Measurements from ENCODE around the gene MICAL3. TPM values are rescaled to one million over a fixed set of nuclear protein-coding genes. Genes with fewer than 3 reads are reported as not detected.
A peak's percentile ranks its signal among the peaks of the same experiment; 100 is the strongest.

The MICAL3 gene
- total RNA-seq, 4 donors from 2014 or later, result 6.0 to 9.8 (median 8.1) TPM

GRCh38 chr22:17890892-17891291, 133.5 kb downstream of the MICAL3 start:
- peak; percentile 57 to 74 for ATAC-seq
- intact Hi-C loops (cut with DNase I; ENCODE audit: low total_unique reads), result loop anchor here (1.0 to 5.0 kb wide), 4 partner anchors 22 to 186 kb away; partner anchors contain the start of gene PEX26

GRCh38 chr22:17890245-17890671, 134.1 kb downstream of the MICAL3 start:
- Histone ChIP-seq H3K27me3 (no peaks in the 10 kb centered on the region), H3K4me3 (no peak overlapping the region), H3K9me3 (no peaks in the 10 kb centered on the region), H3K36me3 (peaks cover 0 to 21% of the 10 kb centered on the region in 2 donors), H3K27ac (peak overlapping the region; percentile 90 to 95 (median 94)), H3K4me1 (peaks cover 41 to 45% of the 10 kb centered on the region in 2 donors)
- DNase-seq (peak; percentile 81 to 89), ATAC-seq (peak; percentile 89 to 90)
- in situ Hi-C loops (cut with MboI; ENCODE audit: low sequenced_read_pairs in 4 of 4) (loop anchor here (5.0 kb wide), 1 partner anchor 58 kb away; no protein-coding TSS in a partner anchor), intact Hi-C loops (cut with DNase I; ENCODE audit: low total_unique reads) (loop anchor here (1.0 to 5.0 kb wide), 3 partner anchors 23 to 187 kb away; partner anchors contain the start of gene PEX26)
- no peak for TF ChIP-seq CTCF (IDR thresholded peaks at IDR 0.05 in 4 of 5, conservative IDR thresholded peaks at IDR 0.05 in 1 of 5)
- peak; percentile 70 to 84 for TF ChIP-seq POLR2A (IDR thresholded peaks at IDR 0.05)

More at GRCh38 chr22:17890892-17891291, 133.5 kb downstream of the MICAL3 start:
- no peak for TF ChIP-seq CTCF (IDR thresholded peaks at IDR 0.05 in 4 of 5, conservative IDR thresholded peaks at IDR 0.05 in 1 of 5)
- no peak for TF ChIP-seq POLR2A (IDR thresholded peaks at IDR 0.05)
- Histone ChIP-seq H3K27ac (peak overlapping the region; percentile 90 to 95 (median 94)), H3K9me3 (no peaks in the 10 kb centered on the region), H3K4me1 (peaks cover 41 to 45% of the 10 kb centered on the region in 2 donors), H3K27me3 (no peaks in the 10 kb centered on the region), H3K4me3 (no peak overlapping the region), H3K36me3 (peaks cover 0 to 27% of the 10 kb centered on the region in 2 donors)
- peak; percentile 61 to 65 for DNase-seq
- in situ Hi-C loops (cut with MboI; ENCODE audit: low sequenced_read_pairs in 4 of 4), result loop anchor here (5.0 kb wide), 1 partner anchor 59 kb away; no protein-coding TSS in a partner anchor

- in situ Hi-C loops (cut with MboI; ENCODE audit: low sequenced_read_pairs in 4 of 4), result no loop called here
- intact Hi-C loops (cut with DNase I; ENCODE audit: low total_unique reads), result no loop called here
- TF ChIP-seq CTCF (IDR thresholded peaks at IDR 0.05 in 4 of 5, conservative IDR thresholded peaks at IDR 0.05 in 1 of 5) (peak in 3 of 5 experiments; percentile 35 to 47 (median 42)), POLR2A (IDR thresholded peaks at IDR 0.05) (no peak)
- DNase-seq, result peak in 1 of 2 donors; percentile 43
- no peak for ATAC-seq
- no peak overlapping the region for H3K4me3 ChIP-seq
- H3K4me1 ChIP-seq, result peaks cover 48 to 53% of the 10 kb centered on the region in 2 donors
- peak overlapping the region; percentile 90 to 95 (median 94) for H3K27ac ChIP-seq
- H3K36me3 ChIP-seq, result peaks cover 0 to 7% of the 10 kb centered on the region in 2 donors
- H3K27me3 ChIP-seq, result no peaks in the 10 kb centered on the region
- H3K9me3 ChIP-seq, result no peaks in the 10 kb centered on the region
These were observed 135.5 kb downstream of the MICAL3 start for GRCh38 chr22:17888855-17889254.

- intact Hi-C loops (cut with DNase I; ENCODE audit: low total_unique reads) (no loop called here), in situ Hi-C loops (cut with MboI; ENCODE audit: low sequenced_read_pairs in 4 of 4) (no loop called here)
- ATAC-seq (no peak), DNase-seq (no peak)
- no peaks in the 10 kb centered on the region for H3K9me3 ChIP-seq
- peak overlapping the region; percentile 90 to 95 (median 94) for H3K27ac ChIP-seq
- peaks cover 0 to 3% of the 10 kb centered on the region in 2 donors for H3K36me3 ChIP-seq
- H3K27me3 ChIP-seq, result no peaks in the 10 kb centered on the region
- TF ChIP-seq POLR2A (IDR thresholded peaks at IDR 0.05) (no peak), CTCF (IDR thresholded peaks at IDR 0.05 in 4 of 5, conservative IDR thresholded peaks at IDR 0.05 in 1 of 5) (no peak)
- no peak overlapping the region for H3K4me3 ChIP-seq
- H3K4me1 ChIP-seq, result peaks cover 51 to 55% of the 10 kb centered on the region in 2 donors
These were observed 135.9 kb downstream of the MICAL3 start for GRCh38 chr22:17888439-17888838.
